ENCODE data around the gene RHOBTB1. TPM values are rescaled to one million over a fixed set of nuclear protein-coding genes. Genes with fewer than 3 reads are reported as not detected.

The RHOBTB1 gene
- total RNA-seq, 1 donor from 2014 or later: 15.8 TPM

DNA sequence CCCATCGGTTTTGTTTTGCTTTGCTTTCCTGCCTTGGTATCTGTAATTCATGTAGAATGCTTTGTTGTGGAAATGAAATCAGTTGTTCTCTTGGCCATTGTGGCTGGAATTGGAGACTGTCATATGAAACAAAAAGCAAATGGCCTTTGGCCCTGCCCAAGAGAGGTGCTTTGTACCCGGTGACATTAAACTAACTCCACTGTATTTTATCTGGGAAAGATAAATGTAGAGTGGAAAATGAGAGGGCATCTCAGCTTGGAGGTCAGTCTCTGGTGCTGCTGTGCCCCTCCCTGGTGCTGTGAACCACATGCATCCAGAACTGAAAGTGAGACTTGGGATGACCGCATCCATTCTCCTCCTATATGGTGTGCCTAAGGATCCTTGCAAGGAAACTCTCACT, 90.3 kb downstream of the RHOBTB1 start:
- Mint-ChIP-seq H3K9me3 (peaks cover 2% of the 10 kb centered on the region), H3K36me3 (ENCODE audit: low read depth) (no peaks in the 10 kb centered on the region), H3K27ac (ENCODE audit: unreplicated experiment) (no peak overlapping the region), H3K27me3 (ENCODE audit: low read depth) (no peaks in the 10 kb centered on the region), H3K4me3 (no peak overlapping the region), H3K4me1 (peaks cover 26% of the 10 kb centered on the region)
- no peak for TF ChIP-seq CTCF (conservative IDR thresholded peaks at IDR 0.05)
- no peak for DNase-seq (ENCODE audit: low read depth, low spot score)

- H3K27me3 Mint-ChIP-seq (ENCODE audit: low read depth): no peaks in the 10 kb centered on the region
- no peak overlapping the region for H3K4me3 Mint-ChIP-seq
- no peaks in the 10 kb centered on the region for H3K9me3 Mint-ChIP-seq
- H3K27ac Mint-ChIP-seq (ENCODE audit: unreplicated experiment): peak overlapping the region; percentile 22
- DNase-seq (ENCODE audit: low read depth, low spot score): no peak
- H3K4me1 Mint-ChIP-seq: peaks cover 26% of the 10 kb centered on the region
- TF ChIP-seq CTCF (conservative IDR thresholded peaks at IDR 0.05): no peak
- H3K36me3 Mint-ChIP-seq (ENCODE audit: low read depth): no peaks in the 10 kb centered on the region
These were observed 90.9 kb downstream of the RHOBTB1 start for GRCh38 chr10:60853107-60853506.

GRCh38 chr10:60849740-60850139, 94.2 kb downstream of the RHOBTB1 start:
- Mint-ChIP-seq H3K27ac (ENCODE audit: unreplicated experiment) (no peak overlapping the region), H3K9me3 (peaks cover 6% of the 10 kb centered on the region), H3K4me1 (peaks cover 26% of the 10 kb centered on the region), H3K4me3 (no peak overlapping the region), H3K36me3 (ENCODE audit: low read depth) (no peaks in the 10 kb centered on the region), H3K27me3 (ENCODE audit: low read depth) (no peaks in the 10 kb centered on the region)
- no peak for TF ChIP-seq CTCF (conservative IDR thresholded peaks at IDR 0.05)
- DNase-seq (ENCODE audit: low read depth, low spot score): no peak

DNA sequence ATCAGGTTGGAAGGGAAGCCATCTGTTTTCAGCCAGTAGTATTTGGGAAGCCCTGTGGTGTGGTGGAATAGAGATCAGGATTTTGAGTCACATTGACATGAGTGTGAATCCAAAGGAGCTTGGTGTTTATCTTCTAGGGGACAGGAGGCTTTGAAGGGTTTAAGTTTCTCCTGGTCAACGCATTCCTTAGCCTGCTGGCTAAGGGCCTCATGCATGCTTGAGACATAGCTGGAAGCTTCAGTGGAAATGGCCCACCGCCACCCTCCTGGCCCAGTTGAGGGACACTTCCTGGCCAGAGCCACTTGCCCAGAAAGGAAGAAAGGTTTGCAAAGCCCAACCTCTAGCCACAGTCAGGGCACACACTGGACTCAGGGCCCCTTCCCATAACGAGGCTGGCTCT, 94.8 kb downstream of the RHOBTB1 start:
- TF ChIP-seq CTCF (conservative IDR thresholded peaks at IDR 0.05): no peak
- Mint-ChIP-seq H3K27ac (ENCODE audit: unreplicated experiment) (no peak overlapping the region), H3K4me3 (no peak overlapping the region), H3K36me3 (ENCODE audit: low read depth) (no peaks in the 10 kb centered on the region), H3K27me3 (ENCODE audit: low read depth) (no peaks in the 10 kb centered on the region), H3K9me3 (peaks cover 10% of the 10 kb centered on the region), H3K4me1 (peaks cover 23% of the 10 kb centered on the region)
- DNase-seq (ENCODE audit: low read depth, low spot score): no peak

DNA sequence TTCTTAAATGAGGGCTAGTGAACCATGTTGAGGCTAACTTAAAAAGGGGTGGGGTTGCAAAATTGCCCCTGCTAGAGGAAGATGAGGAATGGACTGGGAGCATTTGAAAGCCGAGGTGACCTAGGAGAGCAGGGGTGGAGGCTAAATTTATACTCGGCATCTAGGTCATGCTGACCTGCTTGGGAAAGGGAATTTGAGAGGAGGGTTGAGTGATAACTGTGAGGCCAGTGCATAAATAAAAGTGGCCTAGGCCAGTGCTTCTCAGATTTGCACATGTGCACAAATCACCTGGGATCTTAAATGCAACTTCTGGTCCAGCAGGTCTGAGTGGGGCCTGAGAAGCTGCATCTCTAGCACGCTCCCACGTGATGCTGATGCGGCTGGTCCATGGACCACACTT, 95.3 kb downstream of the RHOBTB1 start:
- H3K4me3 Mint-ChIP-seq: no peak overlapping the region
- peaks cover 10% of the 10 kb centered on the region for H3K9me3 Mint-ChIP-seq
- H3K27ac Mint-ChIP-seq (ENCODE audit: unreplicated experiment): no peak overlapping the region
- H3K4me1 Mint-ChIP-seq: peaks cover 18% of the 10 kb centered on the region
- no peaks in the 10 kb centered on the region for H3K27me3 Mint-ChIP-seq (ENCODE audit: low read depth)
- DNase-seq (ENCODE audit: low read depth, low spot score): no peak
- no peak for TF ChIP-seq CTCF (conservative IDR thresholded peaks at IDR 0.05)
- no peaks in the 10 kb centered on the region for H3K36me3 Mint-ChIP-seq (ENCODE audit: low read depth)

DNA sequence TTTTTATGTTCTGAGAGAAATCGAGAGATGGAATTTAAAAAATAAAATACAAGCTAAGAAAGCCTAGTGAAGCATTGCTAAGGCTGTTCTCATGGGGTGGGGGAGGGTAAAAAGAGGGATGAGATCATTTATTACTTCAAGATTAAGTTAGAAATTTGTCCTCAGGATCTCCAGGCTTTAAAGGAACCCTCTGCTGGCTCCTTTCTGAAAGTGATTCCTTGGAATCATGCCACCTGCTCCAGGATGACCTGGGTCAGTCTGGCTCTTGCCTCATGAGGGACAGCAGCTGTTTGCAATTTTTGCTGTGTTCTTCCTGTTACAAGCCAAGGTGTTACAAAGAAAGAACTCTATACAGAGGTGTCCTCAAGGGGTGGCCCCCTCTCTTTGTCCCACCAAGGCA, 95.9 kb downstream of the RHOBTB1 start:
- H3K27me3 Mint-ChIP-seq (ENCODE audit: low read depth): no peaks in the 10 kb centered on the region
- no peak overlapping the region for H3K27ac Mint-ChIP-seq (ENCODE audit: unreplicated experiment)
- no peak for TF ChIP-seq CTCF (conservative IDR thresholded peaks at IDR 0.05)
- H3K36me3 Mint-ChIP-seq (ENCODE audit: low read depth): no peaks in the 10 kb centered on the region
- peaks cover 12% of the 10 kb centered on the region for H3K4me1 Mint-ChIP-seq
- H3K4me3 Mint-ChIP-seq: no peak overlapping the region
- H3K9me3 Mint-ChIP-seq: peaks cover 10% of the 10 kb centered on the region
- DNase-seq (ENCODE audit: low read depth, low spot score): no peak
